ENCODE data around the gene AVPR1B. TPM values are rescaled to one million over a fixed set of nuclear protein-coding genes. Genes with fewer than 3 reads are reported as not detected.

AVPR1B gene
- total and polyA plus RNA-seq, 8 donors = 0.08 to 0.11 (median 0.10) TPM; not detected in 5

DNA sequence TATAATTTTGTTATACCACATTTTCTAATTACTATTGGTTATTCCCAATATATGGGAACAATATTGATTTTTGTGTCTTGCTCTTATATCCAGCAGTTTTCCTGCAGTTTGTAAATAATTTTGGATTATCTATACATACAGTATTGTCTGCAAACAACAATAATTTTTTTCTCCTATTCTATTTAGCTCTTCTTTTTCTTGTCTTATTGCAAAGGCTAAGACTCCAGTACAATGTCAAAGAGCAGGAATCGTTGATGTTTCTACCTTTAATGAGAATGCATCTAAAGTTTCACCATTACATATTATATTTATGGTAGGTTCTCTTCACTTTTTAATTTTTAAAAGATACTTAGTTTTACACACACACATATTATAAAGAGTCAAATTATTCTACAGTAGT is 4.1 kb upstream of the AVPR1B start:
- Histone ChIP-seq H3K27me3 (peaks cover 0 to 34% of the 10 kb centered on the region in 2 donors), H3K27ac (no peak overlapping the region), H3K9me3 (peaks cover 0 to 16% of the 10 kb centered on the region in 2 donors), H3K4me1 (peaks cover 7 to 14% of the 10 kb centered on the region in 2 donors), H3K4me3 (no peak overlapping the region), H3K36me3 (no peaks in the 10 kb centered on the region)
- TF ChIP-seq, protein P1, sequence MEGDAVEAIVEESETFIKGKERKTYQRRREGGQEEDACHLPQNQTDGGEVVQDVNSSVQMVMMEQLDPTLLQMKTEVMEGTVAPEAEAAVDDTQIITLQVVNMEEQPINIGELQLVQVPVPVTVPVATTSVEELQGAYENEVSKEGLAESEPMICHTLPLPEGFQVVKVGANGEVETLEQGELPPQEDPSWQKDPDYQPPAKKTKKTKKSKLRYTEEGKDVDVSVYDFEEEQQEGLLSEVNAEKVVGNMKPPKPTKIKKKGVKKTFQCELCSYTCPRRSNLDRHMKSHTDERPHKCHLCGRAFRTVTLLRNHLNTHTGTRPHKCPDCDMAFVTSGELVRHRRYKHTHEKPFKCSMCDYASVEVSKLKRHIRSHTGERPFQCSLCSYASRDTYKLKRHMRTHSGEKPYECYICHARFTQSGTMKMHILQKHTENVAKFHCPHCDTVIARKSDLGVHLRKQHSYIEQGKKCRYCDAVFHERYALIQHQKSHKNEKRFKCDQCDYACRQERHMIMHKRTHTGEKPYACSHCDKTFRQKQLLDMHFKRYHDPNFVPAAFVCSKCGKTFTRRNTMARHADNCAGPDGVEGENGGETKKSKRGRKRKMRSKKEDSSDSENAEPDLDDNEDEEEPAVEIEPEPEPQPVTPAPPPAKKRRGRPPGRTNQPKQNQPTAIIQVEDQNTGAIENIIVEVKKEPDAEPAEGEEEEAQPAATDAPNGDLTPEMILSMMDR (IDR thresholded peaks at IDR 0.05) = no peak
- no peak for DNase-seq
- no peak for ATAC-seq
- intact Hi-C loops (cut with DNase I) = no loop called here

DNA sequence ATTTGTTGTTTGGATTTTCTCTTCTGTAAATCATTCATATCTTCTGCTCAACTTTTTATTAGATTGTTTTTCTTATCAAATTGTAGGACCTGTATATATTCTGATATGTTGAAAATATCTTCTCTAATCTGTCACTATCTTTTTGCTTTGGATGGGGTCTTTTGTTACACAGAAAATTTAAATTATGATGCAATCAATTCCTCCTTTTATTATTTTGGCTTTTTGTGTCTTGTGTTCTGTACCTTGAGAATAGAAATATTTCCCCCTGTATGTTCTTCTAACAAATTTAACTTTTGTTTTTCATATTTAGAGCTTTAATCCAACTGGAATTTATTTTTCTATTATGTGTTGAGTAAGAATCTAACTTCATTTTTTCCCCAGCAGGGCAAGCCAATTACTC is 3.2 kb upstream of the AVPR1B start:
- intact Hi-C loops (cut with DNase I) = no loop called here
- H3K27ac ChIP-seq = no peak overlapping the region
- H3K4me1 ChIP-seq = peaks cover 7 to 14% of the 10 kb centered on the region in 2 donors
- peaks cover 0 to 16% of the 10 kb centered on the region in 2 donors for H3K9me3 ChIP-seq
- TF ChIP-seq, protein P1 (IDR thresholded peaks at IDR 0.05) = no peak
- H3K36me3 ChIP-seq = no peaks in the 10 kb centered on the region
- no peak for DNase-seq
- no peak for ATAC-seq
- H3K4me3 ChIP-seq = no peak overlapping the region
- peaks cover 0 to 37% of the 10 kb centered on the region in 2 donors for H3K27me3 ChIP-seq

- peaks cover 0 to 12% of the 10 kb centered on the region in 2 donors for H3K9me3 ChIP-seq
- TF ChIP-seq, protein P1 (IDR thresholded peaks at IDR 0.05) = no peak
- H3K36me3 ChIP-seq = no peaks in the 10 kb centered on the region
- H3K27me3 ChIP-seq = peaks cover 0 to 37% of the 10 kb centered on the region in 2 donors
- H3K4me1 ChIP-seq = peaks cover 10 to 14% of the 10 kb centered on the region in 2 donors
- ATAC-seq (no peak), DNase-seq (no peak)
- H3K4me3 ChIP-seq = peak overlapping the region in 1 of 2 donors; percentile 15
- intact Hi-C loops (cut with DNase I) = loop anchor here in 1 of 2 donors (10.0 kb wide), 1 partner anchor 202 kb away; no protein-coding TSS in a partner anchor
- H3K27ac ChIP-seq = no peak overlapping the region
These were observed 376 bp downstream of the AVPR1B start for GRCh38 chr1:206116873-206117150.

DNA sequence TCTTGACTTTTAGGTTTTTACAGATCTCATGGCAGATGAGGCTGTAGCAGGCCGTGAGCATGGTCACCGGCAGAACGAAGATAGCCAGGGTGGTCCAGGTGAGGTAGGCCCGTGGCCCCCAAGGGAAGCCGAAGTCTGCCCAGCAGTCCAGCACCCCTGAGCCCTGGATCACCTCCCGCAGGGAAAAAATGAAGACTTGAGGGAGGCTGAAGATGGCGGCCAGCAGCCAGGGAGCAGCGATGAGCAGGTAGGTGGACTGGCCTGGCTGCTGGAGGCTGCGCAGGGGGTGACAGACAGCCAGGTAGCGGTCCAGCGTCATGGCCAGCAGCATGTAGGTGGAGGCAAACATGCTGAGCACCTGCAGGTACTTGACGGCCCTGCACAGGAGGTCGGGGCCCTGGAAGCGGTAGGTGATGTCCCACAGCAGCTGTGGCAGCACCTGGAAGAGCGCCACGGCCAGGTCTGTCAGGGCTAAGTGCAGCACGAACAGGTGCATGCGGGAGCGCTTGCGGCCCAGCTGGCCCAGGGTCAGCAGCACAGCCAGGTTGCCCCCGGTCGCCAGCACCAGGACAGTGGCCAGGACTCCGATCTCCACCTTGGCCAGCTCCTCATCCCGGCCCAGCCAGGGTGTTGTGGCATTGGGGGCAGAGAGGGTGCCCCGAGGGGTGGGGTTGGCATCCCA is 856 bp downstream of the AVPR1B start:
- TF ChIP-seq, protein P1 (IDR thresholded peaks at IDR 0.05) = no peak
- ATAC-seq = no peak
- Histone ChIP-seq H3K27ac (no peak overlapping the region), H3K9me3 (peaks cover 0 to 9% of the 10 kb centered on the region in 2 donors), H3K4me1 (peaks cover 10 to 14% of the 10 kb centered on the region in 2 donors), H3K27me3 (peaks cover 0 to 37% of the 10 kb centered on the region in 2 donors), H3K36me3 (no peaks in the 10 kb centered on the region), H3K4me3 (no peak overlapping the region)
- DNase-seq = peak in 1 of 4 donors; percentile 64
- intact Hi-C loops (cut with DNase I) = loop anchor here in 1 of 2 donors (10.0 kb wide), 1 partner anchor 202 kb away; no protein-coding TSS in a partner anchor

GRCh38 chr1:206115791-206116190 is 1.4 kb downstream of the AVPR1B start:
- DNase-seq (no peak), ATAC-seq (no peak)

More at GRCh38 chr1:206115791-206116190, 1.4 kb downstream of the AVPR1B start:
- TF ChIP-seq, protein P1 (IDR thresholded peaks at IDR 0.05) = no peak
- intact Hi-C loops (cut with DNase I) = loop anchor here in 1 of 2 donors (10.0 kb wide), 1 partner anchor 201 kb away; no protein-coding TSS in a partner anchor
- Histone ChIP-seq H3K27ac (no peak overlapping the region), H3K27me3 (peaks cover 0 to 37% of the 10 kb centered on the region in 2 donors), H3K36me3 (no peaks in the 10 kb centered on the region), H3K9me3 (peaks cover 0 to 4% of the 10 kb centered on the region in 2 donors), H3K4me1 (peaks cover 10 to 14% of the 10 kb centered on the region in 2 donors), H3K4me3 (no peak overlapping the region)

All from left lung (tissue), 10 donors.